Activated CD8-positive, alpha-beta T cell treated with anti-CD3 and anti-CD28 coated beads for 36 hours (primary cell): ENCODE measurements around the gene DVL2. TPM values are rescaled to one million over a fixed set of nuclear protein-coding genes. Genes with fewer than 3 reads are reported as not detected.

Experiments
- ATAC-seq: fragments of 200-7000 bp; cut with Tn5 transposase; one replicate; pipeline ENCODE4 v1.10.0; 2021; ENCODE audit warnings: mild to moderate bottlenecking, moderate library complexity
- CTCF ChIA-PET: fragments of 350-600 bp; sonication (Branson Sonifier 250); formaldehyde crosslinking; loops from one replicate; lab custom pipeline; 2021; ENCODE audit warnings: antibody characterized with exemption; lab: Charles Lee
- POLR2A ChIA-PET: fragments of 350-600 bp; sonication (Branson Sonifier 250); formaldehyde crosslinking; loops from one replicate; lab custom pipeline; 2021; ENCODE audit warnings: antibody characterized with exemption; lab: Charles Lee
- DNase-seq: peaks from one replicate; pipeline ENCODE4 v3.0.0-alpha.2; 2020
- H3K27ac Mint-ChIP-seq: one replicate; pipeline ENCODE4 v1.8.0; 2021; ENCODE audit warnings: mild to moderate bottlenecking, mixed read lengths
- H3K27me3 Mint-ChIP-seq: one replicate; pipeline ENCODE4 v1.8.0; 2021; ENCODE audit warnings: mixed read lengths
- H3K36me3 Mint-ChIP-seq: one replicate; pipeline ENCODE4 v1.8.0; 2021; ENCODE audit warnings: low read depth, mixed read lengths
- H3K4me1 Mint-ChIP-seq: one replicate; pipeline ENCODE4 v1.8.0; 2021; ENCODE audit warnings: low read depth, mixed read lengths
- H3K4me3 Mint-ChIP-seq: one replicate; pipeline ENCODE4 v1.8.0; 2021; ENCODE audit warnings: mild to moderate bottlenecking, moderate library complexity, mixed read lengths
- H3K9me3 Mint-ChIP-seq: one replicate; pipeline ENCODE4 v1.8.0; 2021; ENCODE audit warnings: mixed read lengths
- intact Hi-C: fragments of 100-400 bp; cut with micrococcal nuclease; formaldehyde crosslinking; loops from one replicate; pipeline ENCODE4 v1.10.0; 2022
- total RNA-seq, 2 experiments: library from RNA; stranded (reverse); gene quantifications; one replicate each; pipeline ENCODE4 v1.2.3, GENCODE V29; 2021
- TF ChIP-seq, protein P1 (sequence below): fragments of 200-600 bp; IDR thresholded peaks from one replicate; pipeline ENCODE4 v1.8.0; 2022; ENCODE audit warnings: antibody characterized with exemption, mild to moderate bottlenecking

The DVL2 gene
- total RNA-seq, 2 experiments from 2014 or later, result 50.0 to 53.6 TPM

DNA sequence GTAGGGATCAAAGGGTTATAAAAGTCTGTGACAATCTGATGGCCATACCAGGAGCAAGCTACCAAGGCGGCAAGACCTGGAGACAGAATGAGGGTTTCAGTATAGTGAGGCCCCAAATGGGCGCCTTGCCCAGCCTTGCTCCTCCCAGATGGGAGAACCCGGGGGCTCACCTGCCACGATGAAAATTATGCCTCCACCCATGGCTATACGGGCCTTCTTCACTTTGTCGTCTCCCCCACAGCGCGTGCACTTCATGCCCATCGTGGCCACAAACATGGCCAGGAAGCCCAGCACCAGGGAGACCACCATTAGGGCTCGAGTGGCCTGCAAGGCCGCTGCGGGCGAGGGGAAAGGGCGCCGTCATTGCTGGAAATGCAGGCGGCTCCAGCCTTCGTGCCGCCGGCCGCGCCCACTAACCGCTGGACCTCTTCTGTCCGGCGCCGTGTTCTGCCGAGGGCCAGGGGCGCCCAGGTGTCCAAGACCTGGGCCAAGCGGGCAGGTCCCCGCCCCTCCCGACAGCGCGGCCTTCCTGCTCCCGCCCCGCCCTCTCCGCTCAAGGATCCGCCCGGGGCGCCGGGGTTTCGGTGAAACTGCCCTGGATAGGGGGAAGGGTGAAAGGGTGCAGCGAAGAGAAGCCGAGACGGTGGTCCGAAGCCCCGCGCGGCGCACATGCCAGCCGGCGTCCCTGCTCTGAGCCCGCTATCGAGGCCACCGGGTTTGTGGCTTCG is 26.5 kb upstream of the DVL2 start:
- ATAC-seq (peak; percentile 64), DNase-seq (peak; percentile 57)
- Mint-ChIP-seq H3K4me1 (peaks cover 37% of the 10 kb centered on the region), H3K27me3 (peaks cover 18% of the 10 kb centered on the region), H3K4me3 (peak overlapping the region; percentile 57), H3K36me3 (peaks cover 26% of the 10 kb centered on the region), H3K9me3 (no peaks in the 10 kb centered on the region), H3K27ac (peak overlapping the region; percentile 55)
- TF ChIP-seq, protein P1, sequence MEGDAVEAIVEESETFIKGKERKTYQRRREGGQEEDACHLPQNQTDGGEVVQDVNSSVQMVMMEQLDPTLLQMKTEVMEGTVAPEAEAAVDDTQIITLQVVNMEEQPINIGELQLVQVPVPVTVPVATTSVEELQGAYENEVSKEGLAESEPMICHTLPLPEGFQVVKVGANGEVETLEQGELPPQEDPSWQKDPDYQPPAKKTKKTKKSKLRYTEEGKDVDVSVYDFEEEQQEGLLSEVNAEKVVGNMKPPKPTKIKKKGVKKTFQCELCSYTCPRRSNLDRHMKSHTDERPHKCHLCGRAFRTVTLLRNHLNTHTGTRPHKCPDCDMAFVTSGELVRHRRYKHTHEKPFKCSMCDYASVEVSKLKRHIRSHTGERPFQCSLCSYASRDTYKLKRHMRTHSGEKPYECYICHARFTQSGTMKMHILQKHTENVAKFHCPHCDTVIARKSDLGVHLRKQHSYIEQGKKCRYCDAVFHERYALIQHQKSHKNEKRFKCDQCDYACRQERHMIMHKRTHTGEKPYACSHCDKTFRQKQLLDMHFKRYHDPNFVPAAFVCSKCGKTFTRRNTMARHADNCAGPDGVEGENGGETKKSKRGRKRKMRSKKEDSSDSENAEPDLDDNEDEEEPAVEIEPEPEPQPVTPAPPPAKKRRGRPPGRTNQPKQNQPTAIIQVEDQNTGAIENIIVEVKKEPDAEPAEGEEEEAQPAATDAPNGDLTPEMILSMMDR, result no peak
- ChIA-PET POLR2A (interaction anchor here (0.6 to 1.7 kb wide), 6 partner anchors 10 to 448 kb away, joined by 3 to 6 read pairs (median 4); partner anchors contain the start of genes CTDNEP1 and DLG4), CTCF (no interaction called here)
- intact Hi-C loops, result no loop called here

DNA sequence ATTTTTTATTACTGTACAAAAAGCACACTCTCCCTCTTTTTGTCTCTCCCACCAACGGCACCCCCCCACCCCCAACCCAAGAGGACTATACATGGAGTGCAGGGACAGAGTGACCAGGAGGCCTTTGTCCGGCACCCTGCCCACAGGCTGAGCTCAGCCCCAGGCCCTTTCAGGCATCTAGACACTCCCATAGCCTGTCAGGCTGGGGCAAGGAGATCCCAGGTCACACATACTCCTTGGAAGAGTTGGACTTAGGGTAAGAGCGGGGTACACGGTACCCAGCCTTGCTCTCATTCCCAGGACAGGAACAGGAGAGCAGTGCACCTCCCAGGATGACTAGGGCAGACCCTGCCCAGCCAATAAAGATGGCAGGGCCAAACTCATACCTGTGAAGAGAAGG is 25.8 kb upstream of the DVL2 start:
- no peak for ATAC-seq
- H3K27me3 Mint-ChIP-seq, result peaks cover 18% of the 10 kb centered on the region
- ChIA-PET CTCF (interaction anchor here (0.7 kb wide), 1 partner anchor 40 kb away, joined by 4 read pairs; no protein-coding TSS in a partner anchor), POLR2A (interaction anchor here (0.6 to 1.7 kb wide), 6 partner anchors 9 to 448 kb away, joined by 3 to 6 read pairs (median 4); partner anchors contain the start of genes CTDNEP1 and DLG4)
- peaks cover 26% of the 10 kb centered on the region for H3K36me3 Mint-ChIP-seq
- peaks cover 37% of the 10 kb centered on the region for H3K4me1 Mint-ChIP-seq
- H3K9me3 Mint-ChIP-seq, result no peaks in the 10 kb centered on the region
- H3K27ac Mint-ChIP-seq, result peak overlapping the region; percentile 42
- DNase-seq, result no peak
- H3K4me3 Mint-ChIP-seq, result peak overlapping the region; percentile 57
- intact Hi-C loops, result no loop called here
- TF ChIP-seq, protein P1, result no peak

DNA sequence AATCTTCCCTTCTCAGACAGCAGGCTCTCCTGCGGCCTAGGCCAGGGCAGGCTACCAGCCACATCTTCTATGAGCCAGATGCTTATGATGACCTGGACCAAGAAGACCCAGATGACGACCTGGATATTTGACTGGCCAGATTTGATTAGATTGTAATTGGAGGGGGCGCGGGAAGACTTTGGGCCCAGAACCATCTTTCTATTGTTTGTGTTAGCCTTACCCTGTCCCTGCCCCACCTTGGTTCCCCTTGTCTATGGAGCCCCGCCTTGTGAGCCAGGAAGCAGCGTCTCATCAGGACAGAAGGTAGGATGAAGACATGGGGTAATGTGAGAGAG is 25.2 kb upstream of the DVL2 start:
- DNase-seq (no peak), ATAC-seq (no peak)
- Mint-ChIP-seq H3K27me3 (peaks cover 18% of the 10 kb centered on the region), H3K9me3 (no peaks in the 10 kb centered on the region), H3K27ac (peak overlapping the region; percentile 68), H3K4me1 (peaks cover 40% of the 10 kb centered on the region), H3K36me3 (peaks cover 31% of the 10 kb centered on the region), H3K4me3 (no peak overlapping the region)
- TF ChIP-seq, protein P1, result no peak
- ChIA-PET CTCF (interaction anchor here (0.7 to 1.1 kb wide), 2 partner anchors 37 to 39 kb away, joined by 4 to 5 read pairs; no protein-coding TSS in a partner anchor), POLR2A (interaction anchor here (0.6 to 1.7 kb wide), 5 partner anchors 8 to 40 kb away, joined by 3 to 6 read pairs (median 4); partner anchors contain the start of genes CTDNEP1 and DLG4)
- intact Hi-C loops, result no loop called here

DNA sequence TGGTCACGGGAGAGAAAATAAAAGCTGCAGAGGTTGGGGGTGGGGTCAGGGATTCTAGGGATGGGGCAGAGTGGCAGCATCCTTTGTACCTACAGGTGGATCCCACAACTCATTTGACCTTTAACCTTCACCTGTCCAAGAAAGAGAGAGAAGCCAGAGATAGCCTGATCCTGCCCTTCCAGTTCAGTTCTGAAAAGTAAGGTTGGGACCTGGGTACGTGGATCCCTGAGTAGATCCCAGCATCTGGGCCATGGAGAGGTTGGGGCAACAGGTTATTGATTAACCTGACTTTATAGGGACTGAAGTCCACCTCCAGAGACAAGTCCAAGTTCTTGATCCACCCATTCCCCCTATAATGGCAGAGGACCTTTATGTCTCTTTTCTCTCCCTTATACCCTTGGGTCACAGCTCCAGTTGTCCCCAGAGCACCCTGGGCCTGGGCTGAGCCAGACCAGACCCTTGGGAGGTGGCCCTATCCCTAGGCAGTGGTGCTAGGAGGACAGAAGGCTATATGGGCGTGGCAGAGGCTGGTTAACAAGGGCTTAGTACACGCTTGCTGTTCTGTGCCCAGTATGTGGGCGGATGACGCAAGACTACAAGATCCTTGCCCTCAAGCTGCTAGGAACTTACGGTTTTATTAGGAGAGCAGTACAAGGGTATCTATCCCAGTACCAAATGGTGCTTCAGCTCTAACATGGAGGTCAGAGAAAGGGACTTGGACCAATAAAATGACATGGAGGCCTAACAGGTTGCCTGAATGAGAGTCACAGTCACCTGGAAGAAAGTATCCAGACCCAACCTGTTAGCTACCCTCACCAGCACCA is 24.6 kb upstream of the DVL2 start:
- no peak for ATAC-seq
- TF ChIP-seq, protein P1, result no peak
- peak overlapping the region; percentile 68 for H3K27ac Mint-ChIP-seq

More for the DNA sequence above, 24.6 kb upstream of the DVL2 start:
- ChIA-PET CTCF (interaction anchor here (1.1 kb wide), 1 partner anchor 38 kb away, joined by 5 read pairs; no protein-coding TSS in a partner anchor), POLR2A (interaction anchor here (0.6 to 1.7 kb wide), 5 partner anchors 8 to 52 kb away, joined by 3 to 6 read pairs (median 4); partner anchors contain the start of gene CTDNEP1)
- intact Hi-C loops, result no loop called here
- Mint-ChIP-seq H3K4me1 (peaks cover 41% of the 10 kb centered on the region), H3K36me3 (peaks cover 37% of the 10 kb centered on the region), H3K9me3 (no peaks in the 10 kb centered on the region), H3K4me3 (no peak overlapping the region), H3K27me3 (peaks cover 17% of the 10 kb centered on the region)
- DNase-seq, result peak; percentile 51
